HEK293 (cell line): Measurements from ENCODE around the gene EML6.

Source experiments
- CTCF ChIA-PET: fragments of 350-600 bp; formaldehyde crosslinking; extraction: SDS; loops from one replicate; lab custom pipeline; 2021; ENCODE audit warnings: antibody characterized with exemption; lab: Yijun Ruan, JAX
- POLR2A ChIA-PET: fragments of 300-600 bp; formaldehyde crosslinking; extraction: SDS; loops from one replicate; lab custom pipeline; 2020; ENCODE audit warnings: antibody characterized with exemption, inconsistent platforms; lab: Yijun Ruan, JAX
- H3K27ac ChIP-seq: fragments of 200-500 bp; sonication (Bioruptor generic); 2 replicates; pipeline ENCODE4 v1.5.1; 2014; ENCODE audit warnings: low read depth, low read length, control low read depth, inconsistent platforms; ENCODE audit errors: extremely low read depth
- H3K36me3 ChIP-seq, 2 experiments: fragments of 200-500 bp in 1 of 2; sonication (Bioruptor generic) in 1 of 2; 1 replicate in 1 of 2; 2 replicates in 1 of 2; pipeline ENCODE4 v1.5.1; 2014 to 2017; ENCODE audit warnings: inconsistent platforms in 2 of 2, low read length in 2 of 2; ENCODE audit not compliant: control insufficient read depth in 2 of 2, insufficient read depth in 1 of 2
- H3K4me1 ChIP-seq: fragments of 200-500 bp; sonication (Bioruptor generic); 2 replicates; pipeline ENCODE4 v1.5.1; 2014; ENCODE audit warnings: mild to moderate bottlenecking, low read length, inconsistent platforms; ENCODE audit not compliant: control insufficient read depth, insufficient read depth
- H3K4me3 ChIP-seq: 2 replicates; pipeline ENCODE4 v1.5.1; 2011; ENCODE audit warnings: low read depth, mild to moderate bottlenecking, control low read depth, low read length, moderate library complexity
- H3K9me3 ChIP-seq: fragments of 200-500 bp; sonication (Bioruptor generic); 2 replicates; pipeline ENCODE4 v1.5.1; 2014; ENCODE audit warnings: low read depth, low read length, inconsistent platforms; ENCODE audit not compliant: control insufficient read depth, insufficient read depth
- KLF10 ChIP-seq: fragments of 450-650 bp; IDR thresholded peaks from 2 replicates; pipeline ENCODE4 v1.5.1; 2018; ENCODE audit warnings: missing biosample characterization, mild to moderate bottlenecking, missing genetic modification characterization
- PRDM1 ChIP-seq: fragments of 450-650 bp; formaldehyde crosslinking; IDR thresholded peaks from 2 replicates; pipeline ENCODE4; 2016; ENCODE audit warnings: missing biosample characterization, missing genetic modification characterization
- ZBTB1 ChIP-seq: fragments of 450-650 bp; formaldehyde crosslinking; IDR thresholded peaks from 2 replicates; pipeline ENCODE4 v1.5.1; 2016; ENCODE audit warnings: missing biosample characterization, missing genetic modification characterization
- ZBTB17 ChIP-seq: fragments of 450-650 bp; formaldehyde crosslinking; IDR thresholded peaks from 2 replicates; pipeline ENCODE4 v1.5.1; 2016; ENCODE audit warnings: missing biosample characterization, missing genetic modification characterization
- ZNF16 ChIP-seq: fragments of 450-650 bp; formaldehyde crosslinking; IDR thresholded peaks from 2 replicates; pipeline ENCODE4 v1.5.1; 2016; ENCODE audit warnings: low read depth, missing biosample characterization, missing genetic modification characterization
- ZNF24 ChIP-seq: fragments of 450-650 bp; formaldehyde crosslinking; IDR thresholded peaks from 2 replicates; pipeline ENCODE4 v1.5.1; 2016; ENCODE audit warnings: missing biosample characterization, missing genetic modification characterization
- ZNF274 ChIP-seq, 2 experiments: fragments of 200-500 bp in 1 of 2; fragments of 450-650 bp in 1 of 2; sonication (Bioruptor generic) in 1 of 2; formaldehyde crosslinking in 1 of 2; IDR thresholded peaks; 2 replicates each; pipeline versions ENCODE4 v1.5.1 to v1.6.1; 2014 to 2016; ENCODE audit warnings: borderline replicate concordance in 1 of 2, inconsistent platforms in 1 of 2, low read length in 1 of 2, missing biosample characterization in 1 of 2, missing genetic modification characterization in 1 of 2
- ZNF292 ChIP-seq: fragments of 450-650 bp; formaldehyde crosslinking; IDR thresholded peaks from 2 replicates; pipeline ENCODE4 v1.5.1; 2016; ENCODE audit warnings: low read depth, missing biosample characterization, missing genetic modification characterization, borderline replicate concordance
- ZNF37A ChIP-seq: fragments of 450-650 bp; IDR thresholded peaks from 2 replicates; pipeline ENCODE4 v1.5.1; 2018; ENCODE audit warnings: missing biosample characterization, missing genetic modification characterization
- ZNF426 ChIP-seq: fragments of 450-650 bp; formaldehyde crosslinking; IDR thresholded peaks from 2 replicates; pipeline ENCODE4 v1.5.1; 2017; ENCODE audit warnings: missing biosample characterization, missing genetic modification characterization, mild to moderate bottlenecking, inconsistent platforms, moderate library complexity
- ZNF544 ChIP-seq: fragments of 450-650 bp; formaldehyde crosslinking; IDR thresholded peaks from 2 replicates; pipeline ENCODE4 v1.5.0; 2017; ENCODE audit warnings: missing biosample characterization, missing genetic modification characterization
- ZNF76 ChIP-seq: fragments of 450-650 bp; formaldehyde crosslinking; IDR thresholded peaks from 2 replicates; pipeline ENCODE4; 2016; ENCODE audit warnings: low read depth, missing biosample characterization, missing genetic modification characterization, borderline replicate concordance
- ZNF776 ChIP-seq: fragments of 450-650 bp; formaldehyde crosslinking; IDR thresholded peaks from 2 replicates; pipeline ENCODE4 v1.5.0; 2017; ENCODE audit warnings: missing biosample characterization, missing genetic modification characterization, borderline replicate concordance
- ZNF785 ChIP-seq: fragments of 450-650 bp; formaldehyde crosslinking; IDR thresholded peaks from 2 replicates; pipeline ENCODE4 v1.5.1; 2016; ENCODE audit warnings: missing biosample characterization, missing genetic modification characterization
- TF ChIP-seq, protein P1 (sequence below): fragments of 450-650 bp; formaldehyde crosslinking; IDR thresholded peaks from 2 replicates; pipeline ENCODE4 v1.5.1; 2016; ENCODE audit warnings: missing biosample characterization, missing genetic modification characterization
- TF ChIP-seq, protein P2 (sequence below): fragments of 450-650 bp; formaldehyde crosslinking; IDR thresholded peaks from 2 replicates; pipeline ENCODE4; 2016; ENCODE audit warnings: missing biosample characterization, missing genetic modification characterization
- TF ChIP-seq, protein P3 (sequence below): fragments of 450-650 bp; formaldehyde crosslinking; IDR thresholded peaks from 2 replicates; pipeline ENCODE4 v1.5.1; 2016; ENCODE audit warnings: missing biosample characterization, missing genetic modification characterization
- TF ChIP-seq, protein P4 (sequence below): fragments of 450-650 bp; formaldehyde crosslinking; IDR thresholded peaks from 2 replicates; pipeline ENCODE4 v1.5.1; 2016; ENCODE audit warnings: missing biosample characterization, missing genetic modification characterization
- TF ChIP-seq, protein P5 (sequence below): fragments of 450-650 bp; formaldehyde crosslinking; IDR thresholded peaks from 2 replicates; pipeline ENCODE4 v1.5.1; 2016; ENCODE audit warnings: missing biosample characterization, missing genetic modification characterization, borderline replicate concordance
- TF ChIP-seq, protein P6 (sequence below): fragments of 450-650 bp; formaldehyde crosslinking; IDR thresholded peaks from 2 replicates; pipeline ENCODE4 v1.5.1; 2017; ENCODE audit warnings: missing biosample characterization, missing genetic modification characterization

The EML6 gene

DNA sequence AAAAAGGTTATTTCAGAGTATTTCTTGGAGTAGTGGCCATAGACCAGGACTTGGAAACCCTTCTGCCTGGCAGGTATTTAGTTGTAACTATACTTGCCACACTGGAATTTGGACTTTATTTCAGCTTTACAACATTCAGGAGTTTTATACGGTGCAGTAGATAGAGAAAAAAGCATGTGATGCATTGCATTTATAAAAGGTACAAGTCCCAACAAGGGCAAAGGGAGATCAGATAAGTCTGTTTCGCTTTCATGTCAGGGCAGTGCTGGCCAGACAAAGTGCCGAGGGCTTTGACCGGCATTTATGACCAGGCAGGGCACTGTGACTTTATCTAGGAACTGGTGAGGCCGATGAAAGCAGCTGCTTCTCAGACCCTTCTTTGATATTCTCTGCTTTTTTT, 181.4 kb downstream of the EML6 start:
- CTCF ChIA-PET, result interaction anchor here (1.6 kb wide), 1 partner anchor 272 kb away, joined by 4 read pairs; no protein-coding TSS in a partner anchor
- Histone ChIP-seq H3K4me1 (no peaks in the 10 kb centered on the region), H3K9me3 (no peaks in the 10 kb centered on the region)
- POLR2A ChIA-PET, result no interaction called here
- TF ChIP-seq ZNF785 (tag by site-specific recombination) (no peak), ZNF776 (no peak), KLF10 (tag by site-specific recombination) (no peak), ZNF544 (tag by site-specific recombination) (no peak), ZNF274 (IDR thresholded peaks at IDR 0.05; ENCODE audit: low read length) (no peak), ZNF274 (tag by site-specific recombination; IDR thresholded peaks at IDR 0.05; ENCODE audit: borderline replicate concordance) (no peak), ZNF24 (tag by site-specific recombination) (no peak), ZNF37A (no peak), ZNF426 (tag by site-specific recombination) (no peak)
- TF ChIP-seq, protein P1, sequence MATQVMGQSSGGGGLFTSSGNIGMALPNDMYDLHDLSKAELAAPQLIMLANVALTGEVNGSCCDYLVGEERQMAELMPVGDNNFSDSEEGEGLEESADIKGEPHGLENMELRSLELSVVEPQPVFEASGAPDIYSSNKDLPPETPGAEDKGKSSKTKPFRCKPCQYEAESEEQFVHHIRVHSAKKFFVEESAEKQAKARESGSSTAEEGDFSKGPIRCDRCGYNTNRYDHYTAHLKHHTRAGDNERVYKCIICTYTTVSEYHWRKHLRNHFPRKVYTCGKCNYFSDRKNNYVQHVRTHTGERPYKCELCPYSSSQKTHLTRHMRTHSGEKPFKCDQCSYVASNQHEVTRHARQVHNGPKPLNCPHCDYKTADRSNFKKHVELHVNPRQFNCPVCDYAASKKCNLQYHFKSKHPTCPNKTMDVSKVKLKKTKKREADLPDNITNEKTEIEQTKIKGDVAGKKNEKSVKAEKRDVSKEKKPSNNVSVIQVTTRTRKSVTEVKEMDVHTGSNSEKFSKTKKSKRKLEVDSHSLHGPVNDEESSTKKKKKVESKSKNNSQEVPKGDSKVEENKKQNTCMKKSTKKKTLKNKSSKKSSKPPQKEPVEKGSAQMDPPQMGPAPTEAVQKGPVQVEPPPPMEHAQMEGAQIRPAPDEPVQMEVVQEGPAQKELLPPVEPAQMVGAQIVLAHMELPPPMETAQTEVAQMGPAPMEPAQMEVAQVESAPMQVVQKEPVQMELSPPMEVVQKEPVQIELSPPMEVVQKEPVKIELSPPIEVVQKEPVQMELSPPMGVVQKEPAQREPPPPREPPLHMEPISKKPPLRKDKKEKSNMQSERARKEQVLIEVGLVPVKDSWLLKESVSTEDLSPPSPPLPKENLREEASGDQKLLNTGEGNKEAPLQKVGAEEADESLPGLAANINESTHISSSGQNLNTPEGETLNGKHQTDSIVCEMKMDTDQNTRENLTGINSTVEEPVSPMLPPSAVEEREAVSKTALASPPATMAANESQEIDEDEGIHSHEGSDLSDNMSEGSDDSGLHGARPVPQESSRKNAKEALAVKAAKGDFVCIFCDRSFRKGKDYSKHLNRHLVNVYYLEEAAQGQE (tag by site-specific recombination), result no peak
- TF ChIP-seq, protein P2, sequence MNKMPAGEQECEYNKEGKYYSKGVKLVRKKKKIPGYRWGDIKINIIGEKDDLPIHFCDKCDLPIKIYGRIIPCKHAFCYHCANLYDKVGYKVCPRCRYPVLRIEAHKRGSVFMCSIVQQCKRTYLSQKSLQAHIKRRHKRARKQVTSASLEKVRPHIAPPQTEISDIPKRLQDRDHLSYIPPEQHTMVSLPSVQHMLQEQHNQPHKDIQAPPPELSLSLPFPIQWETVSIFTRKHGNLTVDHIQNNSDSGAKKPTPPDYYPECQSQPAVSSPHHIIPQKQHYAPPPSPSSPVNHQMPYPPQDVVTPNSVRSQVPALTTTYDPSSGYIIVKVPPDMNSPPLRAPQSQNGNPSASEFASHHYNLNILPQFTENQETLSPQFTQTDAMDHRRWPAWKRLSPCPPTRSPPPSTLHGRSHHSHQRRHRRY (tag by site-specific recombination), result no peak
- TF ChIP-seq, protein P3, sequence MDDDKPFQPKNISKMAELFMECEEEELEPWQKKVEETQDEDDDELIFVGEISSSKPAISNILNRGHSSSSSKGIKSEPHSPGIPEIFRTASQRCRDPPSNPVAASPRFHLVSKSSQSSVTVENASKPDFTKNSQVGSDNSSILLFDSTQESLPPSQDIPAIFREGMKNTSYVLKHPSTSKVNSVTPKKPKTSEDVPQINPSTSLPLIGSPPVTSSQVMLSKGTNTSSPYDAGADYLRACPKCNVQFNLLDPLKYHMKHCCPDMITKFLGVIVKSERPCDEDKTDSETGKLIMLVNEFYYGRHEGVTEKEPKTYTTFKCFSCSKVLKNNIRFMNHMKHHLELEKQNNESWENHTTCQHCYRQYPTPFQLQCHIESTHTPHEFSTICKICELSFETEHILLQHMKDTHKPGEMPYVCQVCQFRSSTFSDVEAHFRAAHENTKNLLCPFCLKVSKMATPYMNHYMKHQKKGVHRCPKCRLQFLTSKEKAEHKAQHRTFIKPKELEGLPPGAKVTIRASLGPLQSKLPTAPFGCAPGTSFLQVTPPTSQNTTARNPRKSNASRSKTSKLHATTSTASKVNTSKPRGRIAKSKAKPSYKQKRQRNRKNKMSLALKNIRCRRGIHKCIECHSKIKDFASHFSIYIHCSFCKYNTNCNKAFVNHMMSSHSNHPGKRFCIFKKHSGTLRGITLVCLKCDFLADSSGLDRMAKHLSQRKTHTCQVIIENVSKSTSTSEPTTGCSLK (tag by site-specific recombination), result no peak
- TF ChIP-seq, protein P4, sequence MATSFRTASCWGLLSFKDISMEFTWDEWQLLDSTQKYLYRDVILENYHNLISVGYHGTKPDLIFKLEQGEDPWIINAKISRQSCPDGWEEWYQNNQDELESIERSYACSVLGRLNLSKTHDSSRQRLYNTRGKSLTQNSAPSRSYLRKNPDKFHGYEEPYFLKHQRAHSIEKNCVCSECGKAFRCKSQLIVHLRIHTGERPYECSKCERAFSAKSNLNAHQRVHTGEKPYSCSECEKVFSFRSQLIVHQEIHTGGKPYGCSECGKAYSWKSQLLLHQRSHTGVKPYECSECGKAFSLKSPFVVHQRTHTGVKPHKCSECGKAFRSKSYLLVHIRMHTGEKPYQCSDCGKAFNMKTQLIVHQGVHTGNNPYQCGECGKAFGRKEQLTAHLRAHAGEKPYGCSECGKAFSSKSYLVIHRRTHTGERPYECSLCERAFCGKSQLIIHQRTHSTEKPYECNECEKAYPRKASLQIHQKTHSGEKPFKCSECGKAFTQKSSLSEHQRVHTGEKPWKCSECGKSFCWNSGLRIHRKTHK, result no peak
- TF ChIP-seq, all 188 proteins: peak for 0
- H3K27ac ChIP-seq, result no peak overlapping the region
- H3K4me3 ChIP-seq, result no peak overlapping the region
- no peaks in the 10 kb centered on the region for H3K36me3 ChIP-seq

DNA sequence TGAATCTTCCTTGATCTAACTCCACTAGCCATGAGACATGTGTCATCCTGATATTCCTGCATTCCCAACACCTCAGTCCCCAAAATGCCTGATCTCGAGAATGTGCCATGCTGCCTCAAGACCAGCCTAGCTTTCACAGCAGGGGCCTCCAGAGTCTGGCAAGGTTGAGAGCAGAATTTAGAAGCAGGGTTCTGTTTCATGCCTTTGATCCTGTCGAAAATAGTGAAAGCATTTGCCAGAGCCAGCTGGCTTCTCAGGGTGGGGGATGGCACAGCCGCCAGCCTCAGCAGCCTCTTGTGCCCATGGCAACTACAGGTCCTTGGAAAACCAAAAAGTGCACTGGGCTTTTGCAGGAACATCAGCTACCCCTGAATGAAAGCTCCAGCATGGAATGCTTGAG, 183.3 kb downstream of the EML6 start:
- H3K4me3 ChIP-seq, result no peak overlapping the region
- H3K36me3 ChIP-seq, result no peaks in the 10 kb centered on the region
- CTCF ChIA-PET, result interaction anchor here (0.6 kb wide), 1 partner anchor 242 kb away, joined by 3 read pairs; no protein-coding TSS in a partner anchor
- no peaks in the 10 kb centered on the region for H3K4me1 ChIP-seq
- no peak for TF ChIP-seq ZNF16 (tag by site-specific recombination)
- TF ChIP-seq, protein P5, sequence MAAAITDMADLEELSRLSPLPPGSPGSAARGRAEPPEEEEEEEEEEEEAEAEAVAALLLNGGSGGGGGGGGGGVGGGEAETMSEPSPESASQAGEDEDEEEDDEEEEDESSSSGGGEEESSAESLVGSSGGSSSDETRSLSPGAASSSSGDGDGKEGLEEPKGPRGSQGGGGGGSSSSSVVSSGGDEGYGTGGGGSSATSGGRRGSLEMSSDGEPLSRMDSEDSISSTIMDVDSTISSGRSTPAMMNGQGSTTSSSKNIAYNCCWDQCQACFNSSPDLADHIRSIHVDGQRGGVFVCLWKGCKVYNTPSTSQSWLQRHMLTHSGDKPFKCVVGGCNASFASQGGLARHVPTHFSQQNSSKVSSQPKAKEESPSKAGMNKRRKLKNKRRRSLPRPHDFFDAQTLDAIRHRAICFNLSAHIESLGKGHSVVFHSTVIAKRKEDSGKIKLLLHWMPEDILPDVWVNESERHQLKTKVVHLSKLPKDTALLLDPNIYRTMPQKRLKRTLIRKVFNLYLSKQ, result no peak
- TF ChIP-seq ZNF292 (tag by site-specific recombination), result no peak
- no peak for TF ChIP-seq PRDM1 (tag by site-specific recombination)
- TF ChIP-seq ZBTB1, result no peak
- TF ChIP-seq ZNF76 (tag by site-specific recombination), result no peak
- TF ChIP-seq ZBTB17 (tag by site-specific recombination), result no peak
- TF ChIP-seq, protein P6, sequence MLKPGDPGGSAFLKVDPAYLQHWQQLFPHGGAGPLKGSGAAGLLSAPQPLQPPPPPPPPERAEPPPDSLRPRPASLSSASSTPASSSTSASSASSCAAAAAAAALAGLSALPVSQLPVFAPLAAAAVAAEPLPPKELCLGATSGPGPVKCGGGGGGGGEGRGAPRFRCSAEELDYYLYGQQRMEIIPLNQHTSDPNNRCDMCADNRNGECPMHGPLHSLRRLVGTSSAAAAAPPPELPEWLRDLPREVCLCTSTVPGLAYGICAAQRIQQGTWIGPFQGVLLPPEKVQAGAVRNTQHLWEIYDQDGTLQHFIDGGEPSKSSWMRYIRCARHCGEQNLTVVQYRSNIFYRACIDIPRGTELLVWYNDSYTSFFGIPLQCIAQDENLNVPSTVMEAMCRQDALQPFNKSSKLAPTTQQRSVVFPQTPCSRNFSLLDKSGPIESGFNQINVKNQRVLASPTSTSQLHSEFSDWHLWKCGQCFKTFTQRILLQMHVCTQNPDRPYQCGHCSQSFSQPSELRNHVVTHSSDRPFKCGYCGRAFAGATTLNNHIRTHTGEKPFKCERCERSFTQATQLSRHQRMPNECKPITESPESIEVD (tag by site-specific recombination), result no peak
- TF ChIP-seq, all 188 proteins: peak for 0
- POLR2A ChIA-PET, result no interaction called here
- Histone ChIP-seq H3K9me3 (no peaks in the 10 kb centered on the region), H3K27ac (no peak overlapping the region)
